K562 (cell line): ENCODE data around the gene RAB31. TPM values are rescaled to one million over a fixed set of nuclear protein-coding genes. Genes with fewer than 3 reads are reported as not detected.
A peak's percentile ranks its signal among the peaks of the same experiment; 100 is the strongest.

Experiments used
- DNMT1 ChIP-seq: fragments of 450-650 bp; IDR thresholded peaks from 2 replicates; pipeline ENCODE4 v1.6.1; 2016; ENCODE audit warnings: antibody characterized with exemption, mild to moderate bottlenecking
- FOS ChIP-seq: IDR thresholded peaks from 3 replicates; pipeline ENCODE4 v1.6.1; 2011; ENCODE audit not compliant: insufficient read length; ENCODE audit errors: extremely low read depth
- GABPB1 ChIP-seq: sonication (generic); formaldehyde crosslinking; IDR thresholded peaks from 2 replicates; pipeline ENCODE4 v1.8.0; 2022; ENCODE audit warnings: mild to moderate bottlenecking, missing genetic modification reagents
- LARP7 ChIP-seq: fragments of 450-650 bp; IDR thresholded peaks from 2 replicates; pipeline ENCODE4 v1.6.1; 2016
- PHF8 ChIP-seq: fragments of 200-600 bp; sonication (generic); IDR thresholded peaks from 2 replicates; pipeline ENCODE4 v1.6.1; 2012; ENCODE audit warnings: mixed run types, mild to moderate bottlenecking, inconsistent platforms, low read length, moderate library complexity, borderline replicate concordance
- TCF7 ChIP-seq: sonication (generic); IDR thresholded peaks from 2 replicates; pipeline ENCODE4 v1.6.1; 2016; ENCODE audit warnings: antibody characterized with exemption, borderline replicate concordance
- ZNF134 ChIP-seq: fragments of 250-450 bp; sonication (Bioruptor Pico); conservative IDR thresholded peaks from 2 replicates; pipeline ENCODE4 v1.4.0; 2020
- ZNF239 ChIP-seq: fragments of 250-450 bp; sonication (Bioruptor Pico); IDR thresholded peaks from 2 replicates; pipeline ENCODE4 v1.4.0; 2020; ENCODE audit warnings: mild to moderate bottlenecking
- ZNF384 ChIP-seq: IDR thresholded peaks from 2 replicates; pipeline ENCODE4 v1.6.1; 2012; ENCODE audit warnings: low read depth, low read length, improper control_type of control experiment
- polyA plus RNA-seq, 8 experiments: library from polyadenylated mRNA; depleted of rRNA in 4 of 8; stranded (reverse) in 5 of 8; unstranded in 3 of 8; fragments of >200 nt; fragmentation: Nextera tagmentation in 2 of 8; fragmentation: Illumina TruSeq in 1 of 8; extraction: Ambion mirVana in 2 of 8; extraction: Trizol in 1 of 8; gene quantifications; 2 replicates each; pipeline versions ENCODE4 v1.2.1 to v1.2.3, GENCODE V29; 2011 to 2014; ENCODE audit warnings: inconsistent platforms in 1 of 8, missing spikeins in 1 of 8
- total RNA-seq, 7 experiments: library from RNA; depleted of rRNA in 6 of 7; stranded (reverse); fragments of >200 nt in 6 of 7; fragmentation: Illumina TruSeq in 2 of 7; extraction: Trizol in 2 of 7; gene quantifications; 2 replicates each; pipeline versions ENCODE4 v1.2.1 to v1.2.3, GENCODE V29; 2011 to 2021; ENCODE audit warnings: low replicate concordance in 1 of 7
- TF ChIP-seq, protein P1 (sequence below), 2 experiments: fragments of 450-650 bp in 1 of 2; sonication (generic) in 1 of 2; formaldehyde crosslinking in 1 of 2; IDR thresholded peaks in 1 of 2; conservative IDR thresholded peaks in 1 of 2; 2 replicates each; pipeline versions ENCODE4 v1.6.1 to v1.8.1; 2016 to 2023; ENCODE audit warnings: mild to moderate bottlenecking in 2 of 2, moderate library complexity in 2 of 2, inconsistent platforms in 1 of 2, missing genetic modification reagents in 1 of 2
- TF ChIP-seq, protein P2 (sequence below): fragments of 450-650 bp; formaldehyde crosslinking; IDR thresholded peaks from 2 replicates; pipeline ENCODE4 v1.4.0; 2022; ENCODE audit warnings: mild to moderate bottlenecking, moderate library complexity
- TF ChIP-seq, protein P3 (sequence below): fragments of 450-650 bp; IDR thresholded peaks from 2 replicates; pipeline ENCODE4 v1.6.1; 2016; ENCODE audit warnings: low read depth
- TF ChIP-seq, protein P4 (sequence below): fragments of 200-800 bp; sonication (Bioruptor generic); IDR thresholded peaks from 2 replicates; pipeline ENCODE4 v1.6.1; 2017; ENCODE audit warnings: missing genetic modification characterization, missing compliant biosample characterization
- TF ChIP-seq, protein P5 (sequence below): fragments of 450-650 bp; conservative IDR thresholded peaks from 2 replicates; pipeline ENCODE4 v1.6.1; 2016; ENCODE audit warnings: missing genetic modification characterization, low read depth, mild to moderate bottlenecking, missing compliant biosample characterization, moderate library complexity

The RAB31 gene
- total and polyA plus RNA-seq, 9 of the 15 experiments (the other 6 are each of a cell fraction or from before 2014, with no cell fraction given): 20.7 to 70.4 (median 41.3) TPM

DNA sequence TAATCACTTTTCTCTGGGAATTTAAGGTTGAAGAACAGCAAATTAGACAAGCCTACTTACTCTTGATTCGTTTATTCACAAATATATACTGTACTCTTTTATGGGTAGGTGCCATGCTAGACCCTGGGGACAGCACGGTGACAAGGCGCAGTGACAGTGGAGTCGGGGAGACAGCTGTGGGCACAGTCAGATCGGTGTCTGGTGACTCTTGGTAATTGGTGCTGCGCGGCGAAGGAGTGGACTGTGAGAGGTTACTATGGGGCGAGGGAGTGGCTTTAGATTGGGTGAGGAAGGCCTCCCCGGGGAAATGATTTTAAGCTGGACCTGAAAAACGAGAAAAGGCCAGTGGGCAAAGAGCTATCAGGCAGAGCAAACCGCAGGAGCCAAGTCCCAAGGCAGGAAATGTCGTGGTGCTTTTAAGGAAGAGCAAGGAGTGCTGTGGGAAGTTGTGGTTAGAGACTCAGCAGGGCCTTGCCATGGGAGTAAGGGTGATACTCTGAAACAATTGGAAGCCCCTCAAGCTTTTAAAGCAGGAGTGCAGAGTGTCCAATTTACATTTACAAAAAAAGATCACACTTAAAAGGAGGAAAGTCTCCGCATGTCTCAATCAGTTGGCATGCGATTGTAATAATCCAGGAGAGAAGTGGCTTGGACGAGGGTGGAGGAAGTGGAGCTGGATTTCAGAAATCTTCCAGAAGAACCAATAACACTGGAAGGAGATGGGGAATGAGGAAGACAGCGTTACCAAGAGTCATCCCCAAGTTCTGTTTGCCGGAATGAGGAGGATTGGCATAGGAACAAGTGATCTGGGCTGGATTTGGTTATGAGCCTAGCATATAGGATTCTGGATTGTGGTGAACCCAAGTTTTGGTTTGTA is 141.5 kb downstream of the RAB31 start (continued):
- TF ChIP-seq, protein P1, sequence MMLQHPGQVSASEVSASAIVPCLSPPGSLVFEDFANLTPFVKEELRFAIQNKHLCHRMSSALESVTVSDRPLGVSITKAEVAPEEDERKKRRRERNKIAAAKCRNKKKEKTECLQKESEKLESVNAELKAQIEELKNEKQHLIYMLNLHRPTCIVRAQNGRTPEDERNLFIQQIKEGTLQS (IDR thresholded peaks at IDR 0.05): 0 out of 2 replicates have a peak, but pooled peaks have one; percentile 24
- TF ChIP-seq, protein P1 (CRISPR knock-in tag; conservative IDR thresholded peaks at IDR 0.05): no peak
- TF ChIP-seq LARP7 (no peak), DNMT1 (no peak), ZNF239 (CRISPR knock-in tag) (no peak), ZNF134 (CRISPR knock-in tag) (no peak; the same call in 1 of the 2 replicates), ZNF384 (no peak), GABPB1 (CRISPR knock-in tag) (0 out of 2 replicates have a peak, but pooled peaks have one; percentile 24), PHF8 (peak; percentile 21; the same call in 1 of the 2 replicates), TCF7 (no peak), FOS (no peak)
- TF ChIP-seq, protein P2, sequence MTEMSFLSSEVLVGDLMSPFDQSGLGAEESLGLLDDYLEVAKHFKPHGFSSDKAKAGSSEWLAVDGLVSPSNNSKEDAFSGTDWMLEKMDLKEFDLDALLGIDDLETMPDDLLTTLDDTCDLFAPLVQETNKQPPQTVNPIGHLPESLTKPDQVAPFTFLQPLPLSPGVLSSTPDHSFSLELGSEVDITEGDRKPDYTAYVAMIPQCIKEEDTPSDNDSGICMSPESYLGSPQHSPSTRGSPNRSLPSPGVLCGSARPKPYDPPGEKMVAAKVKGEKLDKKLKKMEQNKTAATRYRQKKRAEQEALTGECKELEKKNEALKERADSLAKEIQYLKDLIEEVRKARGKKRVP: no peak
- TF ChIP-seq, protein P3, sequence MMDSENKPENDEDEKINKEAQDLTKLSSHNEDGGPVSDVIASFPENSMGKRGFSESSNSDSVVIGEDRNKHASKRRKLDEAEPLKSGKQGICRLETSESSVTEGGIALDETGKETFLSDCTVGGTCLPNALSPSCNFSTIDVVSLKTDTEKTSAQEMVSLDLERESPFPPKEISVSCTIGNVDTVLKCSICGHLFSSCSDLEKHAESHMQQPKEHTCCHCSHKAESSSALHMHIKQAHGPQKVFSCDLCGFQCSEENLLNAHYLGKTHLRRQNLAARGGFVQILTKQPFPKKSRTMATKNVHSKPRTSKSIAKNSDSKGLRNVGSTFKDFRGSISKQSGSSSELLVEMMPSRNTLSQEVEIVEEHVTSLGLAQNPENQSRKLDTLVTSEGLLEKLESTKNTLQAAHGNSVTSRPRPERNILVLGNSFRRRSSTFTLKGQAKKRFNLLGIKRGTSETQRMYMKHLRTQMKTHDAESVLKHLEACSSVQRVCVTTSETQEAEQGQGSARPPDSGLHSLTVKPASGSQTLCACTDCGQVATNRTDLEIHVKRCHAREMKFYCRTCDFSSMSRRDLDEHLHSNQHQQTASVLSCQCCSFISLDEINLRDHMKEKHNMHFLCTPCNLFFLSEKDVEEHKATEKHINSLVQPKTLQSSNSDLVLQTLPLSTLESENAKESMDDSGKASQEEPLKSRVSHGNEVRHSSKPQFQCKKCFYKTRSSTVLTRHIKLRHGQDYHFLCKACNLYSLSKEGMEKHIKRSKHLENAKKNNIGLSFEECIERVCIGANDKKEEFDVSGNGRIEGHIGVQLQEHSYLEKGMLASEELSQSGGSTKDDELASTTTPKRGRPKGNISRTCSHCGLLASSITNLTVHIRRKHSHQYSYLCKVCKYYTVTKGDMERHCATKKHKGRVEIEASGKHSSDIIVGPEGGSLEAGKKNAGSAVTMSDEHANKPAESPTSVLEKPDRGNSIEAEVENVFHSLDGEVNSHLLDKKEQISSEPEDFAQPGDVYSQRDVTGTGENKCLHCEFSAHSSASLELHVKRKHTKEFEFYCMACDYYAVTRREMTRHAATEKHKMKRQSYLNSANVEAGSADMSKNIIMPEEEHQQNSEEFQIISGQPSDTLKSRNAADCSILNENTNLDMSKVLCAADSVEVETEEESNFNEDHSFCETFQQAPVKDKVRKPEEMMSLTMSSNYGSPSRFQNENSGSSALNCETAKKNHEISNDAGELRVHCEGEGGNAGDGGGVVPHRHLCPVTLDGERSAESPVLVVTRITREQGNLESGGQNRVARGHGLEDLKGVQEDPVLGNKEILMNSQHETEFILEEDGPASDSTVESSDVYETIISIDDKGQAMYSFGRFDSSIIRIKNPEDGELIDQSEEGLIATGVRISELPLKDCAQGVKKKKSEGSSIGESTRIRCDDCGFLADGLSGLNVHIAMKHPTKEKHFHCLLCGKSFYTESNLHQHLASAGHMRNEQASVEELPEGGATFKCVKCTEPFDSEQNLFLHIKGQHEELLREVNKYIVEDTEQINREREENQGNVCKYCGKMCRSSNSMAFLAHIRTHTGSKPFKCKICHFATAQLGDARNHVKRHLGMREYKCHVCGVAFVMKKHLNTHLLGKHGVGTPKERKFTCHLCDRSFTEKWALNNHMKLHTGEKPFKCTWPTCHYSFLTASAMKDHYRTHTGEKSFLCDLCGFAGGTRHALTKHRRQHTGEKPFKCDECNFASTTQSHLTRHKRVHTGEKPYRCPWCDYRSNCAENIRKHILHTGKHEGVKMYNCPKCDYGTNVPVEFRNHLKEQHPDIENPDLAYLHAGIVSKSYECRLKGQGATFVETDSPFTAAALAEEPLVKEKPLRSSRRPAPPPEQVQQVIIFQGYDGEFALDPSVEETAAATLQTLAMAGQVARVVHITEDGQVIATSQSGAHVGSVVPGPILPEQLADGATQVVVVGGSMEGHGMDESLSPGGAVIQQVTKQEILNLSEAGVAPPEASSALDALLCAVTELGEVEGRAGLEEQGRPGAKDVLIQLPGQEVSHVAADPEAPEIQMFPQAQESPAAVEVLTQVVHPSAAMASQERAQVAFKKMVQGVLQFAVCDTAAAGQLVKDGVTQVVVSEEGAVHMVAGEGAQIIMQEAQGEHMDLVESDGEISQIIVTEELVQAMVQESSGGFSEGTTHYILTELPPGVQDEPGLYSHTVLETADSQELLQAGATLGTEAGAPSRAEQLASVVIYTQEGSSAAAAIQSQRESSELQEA: no peak
- TF ChIP-seq, protein P4, sequence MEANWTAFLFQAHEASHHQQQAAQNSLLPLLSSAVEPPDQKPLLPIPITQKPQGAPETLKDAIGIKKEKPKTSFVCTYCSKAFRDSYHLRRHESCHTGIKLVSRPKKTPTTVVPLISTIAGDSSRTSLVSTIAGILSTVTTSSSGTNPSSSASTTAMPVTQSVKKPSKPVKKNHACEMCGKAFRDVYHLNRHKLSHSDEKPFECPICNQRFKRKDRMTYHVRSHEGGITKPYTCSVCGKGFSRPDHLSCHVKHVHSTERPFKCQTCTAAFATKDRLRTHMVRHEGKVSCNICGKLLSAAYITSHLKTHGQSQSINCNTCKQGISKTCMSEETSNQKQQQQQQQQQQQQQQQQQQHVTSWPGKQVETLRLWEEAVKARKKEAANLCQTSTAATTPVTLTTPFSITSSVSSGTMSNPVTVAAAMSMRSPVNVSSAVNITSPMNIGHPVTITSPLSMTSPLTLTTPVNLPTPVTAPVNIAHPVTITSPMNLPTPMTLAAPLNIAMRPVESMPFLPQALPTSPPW (CRISPR knock-in tag): peak; percentile 33
- TF ChIP-seq, protein P5, sequence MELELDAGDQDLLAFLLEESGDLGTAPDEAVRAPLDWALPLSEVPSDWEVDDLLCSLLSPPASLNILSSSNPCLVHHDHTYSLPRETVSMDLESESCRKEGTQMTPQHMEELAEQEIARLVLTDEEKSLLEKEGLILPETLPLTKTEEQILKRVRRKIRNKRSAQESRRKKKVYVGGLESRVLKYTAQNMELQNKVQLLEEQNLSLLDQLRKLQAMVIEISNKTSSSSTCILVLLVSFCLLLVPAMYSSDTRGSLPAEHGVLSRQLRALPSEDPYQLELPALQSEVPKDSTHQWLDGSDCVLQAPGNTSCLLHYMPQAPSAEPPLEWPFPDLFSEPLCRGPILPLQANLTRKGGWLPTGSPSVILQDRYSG (tag): no peak
